Activated CD4-positive, alpha-beta T cell treated with anti-CD3 and anti-CD28 coated beads, Interleukin-2, amount 50 U/mL, for 4 hours (primary cell): ENCODE results near the gene PNRC1.
A peak's percentile ranks its signal among the peaks of the same experiment; 100 is the strongest.
"Not testable (repeated sequence)": the region's sequence is repeated elsewhere in the genome, so short reads cannot be mapped to it uniquely, and the experiment has no call there.

ENCODE experiments used
- DNase-seq, 2 experiments: peaks; one replicate each; pipeline ENCODE4 v3.0.0-alpha.2; 2020

The PNRC1 gene

DNA sequence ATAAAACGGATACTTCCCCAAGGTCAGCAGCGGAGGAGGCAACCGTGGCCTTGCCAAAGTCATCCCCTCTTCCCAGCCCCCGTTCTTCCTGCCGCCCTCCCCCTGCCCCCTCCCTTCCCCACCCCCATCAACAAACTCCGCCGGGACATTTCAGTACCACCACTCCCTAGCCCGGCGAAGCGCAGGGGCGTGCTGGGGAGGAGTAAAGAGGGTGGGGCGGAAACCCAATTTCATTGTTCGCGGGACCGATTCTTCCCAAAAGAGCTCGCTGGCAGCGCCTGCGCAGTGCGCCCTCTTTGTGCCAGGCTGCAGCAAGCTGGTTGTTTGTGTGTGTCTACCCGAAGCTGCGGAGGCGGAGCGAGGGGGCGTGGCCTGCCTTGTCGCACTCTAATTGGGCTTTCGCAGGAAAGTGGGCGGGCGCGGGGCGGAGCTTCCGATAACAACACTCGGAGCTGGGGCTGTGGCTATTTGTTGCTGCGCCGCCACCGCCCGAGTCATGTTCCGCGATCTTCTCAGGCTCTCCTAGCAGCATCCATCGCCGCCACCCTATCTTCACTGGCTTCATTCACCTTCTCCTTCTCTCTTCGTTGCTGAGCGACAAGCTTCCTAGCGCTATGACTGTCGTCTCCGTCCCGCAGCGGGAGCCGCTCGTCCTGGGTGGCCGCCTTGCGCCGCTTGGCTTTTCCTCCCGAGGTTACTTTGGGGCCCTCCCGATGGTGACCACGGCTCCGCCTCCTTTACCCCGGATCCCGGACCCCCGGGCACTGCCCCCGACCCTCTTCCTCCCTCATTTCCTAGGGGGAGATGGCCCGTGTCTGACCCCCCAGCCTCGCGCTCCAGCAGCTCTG, at the start of gene PNRC1:
Gene PNRC1 (plus strand): TSS at position 471 of the 848 bp plus-strand sequence. CDS start 144 bp downstream, at position 615.
- DNase-seq = peak; percentile 100

DNA sequence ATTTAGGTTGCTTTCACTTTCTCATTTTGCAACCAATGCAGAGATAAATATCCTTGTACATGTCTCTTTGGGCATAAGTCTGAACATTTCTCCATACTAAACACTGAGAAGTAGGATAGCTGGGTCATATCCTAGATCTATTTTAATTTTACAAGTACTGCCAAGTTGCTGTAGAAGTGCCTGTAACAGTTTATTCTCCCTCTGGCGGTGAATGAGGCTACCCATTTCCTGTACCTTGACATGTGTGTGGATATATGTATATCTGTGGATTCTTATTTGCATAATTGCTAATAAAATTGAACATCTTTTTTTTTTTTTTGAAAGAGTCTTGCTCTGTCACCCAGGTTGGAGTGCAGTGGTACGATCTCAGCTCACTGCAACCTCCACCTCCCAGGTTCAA, 48.0 kb upstream of the PNRC1 start:
- DNase-seq = no peak

DNA sequence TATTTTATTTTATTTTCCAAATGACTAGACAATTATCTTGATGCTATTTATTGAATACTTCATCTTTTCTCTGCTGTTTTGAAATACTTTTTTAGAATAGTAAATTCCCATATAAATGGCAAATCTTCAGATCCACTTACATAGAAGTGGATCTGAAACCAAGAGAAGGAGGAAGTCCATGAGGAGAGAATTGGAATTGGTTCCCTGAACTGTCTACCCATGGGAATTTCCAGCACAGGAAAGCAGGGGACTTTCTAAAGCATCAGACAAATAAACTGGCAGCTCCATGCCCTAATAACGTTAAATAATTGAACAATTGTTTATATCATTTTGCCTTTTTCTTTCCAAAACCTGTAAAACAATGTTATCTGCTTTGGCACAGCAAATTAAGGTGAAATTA, 47.1 kb upstream of the PNRC1 start:
- no peak for DNase-seq

DNA sequence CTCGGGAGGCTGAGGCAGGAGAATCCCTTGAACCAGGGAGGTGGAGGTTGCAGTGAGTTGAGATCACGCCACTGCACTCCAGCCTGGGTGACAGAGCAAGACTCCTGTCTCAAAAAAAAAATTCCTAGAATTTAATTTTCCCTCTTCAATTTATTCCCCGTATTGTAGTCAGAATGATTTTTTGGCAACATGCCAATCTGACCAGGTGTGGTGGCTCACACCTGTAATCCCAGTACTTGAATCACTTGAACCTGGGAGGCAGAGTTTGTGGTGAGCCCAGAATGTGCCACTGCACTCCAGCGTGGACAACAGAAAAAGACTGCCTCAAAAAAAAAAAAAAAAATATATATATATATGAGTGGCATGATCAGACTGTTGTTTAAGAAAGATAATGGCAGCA, 46.4 kb upstream of the PNRC1 start:
- not testable (repeated sequence) for DNase-seq

DNA sequence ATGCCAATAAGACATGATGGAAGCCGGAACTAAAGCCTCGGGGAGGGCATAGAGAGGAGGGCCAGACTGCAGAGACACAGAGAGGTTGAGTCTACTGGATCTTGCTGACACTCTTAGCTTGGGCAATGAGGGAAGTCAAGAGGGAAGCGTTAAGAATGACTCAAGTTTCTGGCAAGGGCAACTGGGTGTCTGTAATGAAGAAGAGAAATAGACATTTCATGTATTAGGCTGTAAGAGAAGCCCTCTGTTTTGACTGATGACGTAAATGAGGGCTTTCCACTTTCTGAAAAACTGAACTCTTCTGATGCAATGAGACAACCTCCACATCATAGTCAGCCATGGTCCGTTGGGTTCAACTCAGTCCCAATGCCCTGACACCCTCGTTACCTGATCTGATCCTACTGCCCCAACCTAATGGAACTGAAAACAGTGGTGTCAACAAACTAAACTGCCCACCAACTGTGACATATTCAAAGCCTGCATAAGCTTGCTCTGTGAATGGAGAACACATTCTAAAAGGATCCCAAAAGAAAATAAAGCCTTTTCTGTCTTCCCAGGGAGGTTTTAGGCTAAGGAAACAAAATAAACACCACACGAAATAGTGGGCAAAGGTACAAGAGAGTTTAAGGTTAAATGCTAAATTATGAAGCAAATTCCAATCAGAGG, 45.8 kb upstream of the PNRC1 start:
- no peak for DNase-seq

DNA sequence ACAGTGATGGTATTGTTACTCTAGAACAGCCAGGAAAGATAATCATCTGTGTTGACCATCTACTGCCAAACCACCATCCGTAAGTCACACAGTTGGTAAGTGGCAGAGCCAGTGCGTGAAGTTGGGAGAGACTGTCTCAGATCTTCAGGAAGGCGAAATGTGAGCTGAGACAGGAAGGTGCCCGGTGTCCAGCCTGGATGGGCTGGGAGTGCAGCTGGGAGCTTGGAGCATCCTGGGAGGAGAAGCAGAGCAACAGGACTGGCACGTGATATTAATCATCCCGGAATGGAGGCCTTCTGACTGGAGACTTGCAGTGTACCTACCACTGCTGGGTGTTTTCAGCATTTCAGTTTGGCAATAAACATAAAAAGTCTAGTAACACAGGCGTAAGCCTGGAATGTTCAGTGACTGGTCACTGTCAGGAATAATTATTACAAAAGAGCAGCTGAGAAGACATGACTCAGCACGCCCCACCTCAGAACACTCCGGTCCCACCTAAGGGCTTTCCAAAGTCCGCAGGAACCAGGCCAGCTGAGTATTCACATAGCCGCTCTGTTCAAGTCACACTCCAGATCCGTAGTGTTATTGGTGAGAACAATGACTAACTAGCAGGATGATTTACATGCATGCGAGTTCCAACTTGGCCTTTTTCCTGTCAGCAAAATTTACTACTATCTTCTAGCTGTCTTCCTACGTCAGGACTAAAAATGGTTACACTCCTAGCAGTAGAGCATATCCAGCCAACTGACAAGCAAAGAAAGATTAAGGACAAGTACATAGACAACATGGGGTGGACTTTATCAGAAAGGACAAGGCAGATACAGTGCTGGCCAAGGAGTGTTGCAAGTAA, 45.1 kb upstream of the PNRC1 start:
- DNase-seq = no peak

DNA sequence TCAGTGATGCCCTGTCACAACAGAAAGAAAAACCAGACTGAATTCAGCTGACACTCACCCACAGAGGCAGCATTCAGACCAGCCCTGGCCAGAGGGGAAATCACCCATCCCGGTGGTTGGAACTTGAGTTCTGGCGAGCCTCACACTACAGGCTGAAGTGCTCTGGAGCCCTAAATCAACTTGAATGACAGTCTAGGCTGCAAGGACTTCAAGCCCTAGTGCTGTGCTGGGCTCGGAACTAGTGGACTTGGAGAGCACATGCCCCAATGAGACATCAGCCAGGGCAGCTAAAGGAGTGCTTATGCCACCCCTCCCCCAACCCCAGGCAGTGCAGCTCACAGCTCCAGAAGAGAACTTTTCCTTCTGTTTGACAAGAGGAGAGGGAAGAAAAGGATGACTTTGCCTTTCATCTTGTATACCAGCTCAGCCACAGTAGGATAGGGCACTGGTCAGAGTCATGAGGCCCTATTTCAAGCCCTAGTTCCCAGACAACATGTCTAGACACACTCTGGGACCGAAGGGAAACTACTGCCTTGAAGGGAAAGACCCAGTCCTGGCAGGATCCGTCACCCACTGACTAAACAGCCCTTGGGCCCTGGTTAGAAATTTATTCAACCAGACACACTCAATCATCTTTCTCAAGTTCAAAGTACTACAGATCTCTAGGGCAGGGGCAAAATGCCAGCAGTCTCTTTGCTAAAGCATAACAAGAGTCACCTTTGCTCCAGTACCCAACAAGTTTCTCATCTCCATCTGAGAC, 43.2 kb upstream of the PNRC1 start:
- no peak for DNase-seq

DNA sequence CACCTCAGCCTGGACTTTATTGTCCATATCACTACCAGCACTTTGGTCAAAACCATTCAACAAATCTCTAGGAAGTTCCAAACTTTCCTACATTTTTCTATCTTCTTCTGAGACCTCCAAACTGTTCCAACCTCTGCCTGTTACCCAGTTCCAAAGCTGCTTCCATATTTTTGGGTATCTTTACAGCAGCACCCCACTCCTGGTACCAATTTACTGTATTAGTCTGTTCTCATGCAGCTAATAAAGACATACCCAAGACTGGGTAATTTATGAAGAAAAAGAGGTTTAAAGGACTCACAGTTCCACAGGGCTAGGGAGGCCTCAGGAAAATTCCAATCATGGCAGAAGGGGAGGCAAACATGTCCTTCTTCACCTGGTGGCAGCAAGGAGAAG, 42.7 kb upstream of the PNRC1 start:
- not testable (repeated sequence) for DNase-seq

DNA sequence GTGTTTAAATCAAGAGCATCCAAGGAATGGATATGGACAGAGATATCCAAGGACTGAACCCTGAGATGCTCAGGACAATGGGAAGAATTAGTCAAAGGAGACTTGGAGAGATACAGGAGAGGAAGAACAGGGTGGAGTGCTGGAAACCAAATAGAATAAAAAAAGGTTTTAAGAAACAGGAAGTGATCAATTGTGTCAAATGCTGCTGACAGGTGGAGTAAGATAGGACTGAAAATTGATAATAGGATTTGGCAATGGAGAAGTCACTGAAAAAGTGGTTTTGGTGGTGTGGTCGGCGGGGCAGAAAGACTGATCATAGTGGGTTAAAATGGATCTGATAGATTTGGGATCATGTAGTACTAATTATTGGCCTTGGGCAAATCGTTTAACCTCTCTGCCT, 37.9 kb upstream of the PNRC1 start:
- no peak for DNase-seq

DNA sequence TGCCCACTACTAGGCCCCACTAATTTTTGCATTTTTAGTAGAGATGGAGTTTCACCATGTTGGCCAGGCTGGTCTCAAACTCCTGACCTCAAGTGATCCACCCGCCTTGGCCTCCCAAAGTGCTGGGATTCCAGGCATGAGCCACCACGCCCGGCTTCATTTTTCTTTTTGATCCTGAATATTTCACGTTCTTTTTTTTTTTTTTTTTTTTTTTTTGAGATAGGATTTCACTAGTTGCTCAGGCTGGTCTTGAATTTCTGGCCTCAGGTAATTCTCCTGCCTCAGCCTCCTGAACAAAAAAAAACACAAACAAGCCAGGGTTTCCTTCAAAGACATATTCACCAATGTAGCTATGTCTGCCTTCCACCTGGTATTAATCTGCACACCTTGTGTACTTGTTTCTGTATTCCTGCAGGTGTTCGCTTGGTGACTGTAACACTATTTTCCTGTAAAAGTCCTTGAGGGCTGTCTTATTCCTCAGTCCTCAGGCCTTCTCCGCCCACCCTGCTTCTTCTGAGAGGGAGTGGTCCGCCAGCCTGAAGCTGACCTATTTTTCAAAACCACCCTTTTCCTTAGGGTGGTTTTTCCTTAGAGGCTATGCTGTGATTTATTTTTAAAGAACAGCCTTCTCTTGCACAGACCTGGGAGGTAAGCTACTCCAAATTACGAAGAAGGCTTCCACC, 36.1 kb upstream of the PNRC1 start:
- DNase-seq = no peak

DNA sequence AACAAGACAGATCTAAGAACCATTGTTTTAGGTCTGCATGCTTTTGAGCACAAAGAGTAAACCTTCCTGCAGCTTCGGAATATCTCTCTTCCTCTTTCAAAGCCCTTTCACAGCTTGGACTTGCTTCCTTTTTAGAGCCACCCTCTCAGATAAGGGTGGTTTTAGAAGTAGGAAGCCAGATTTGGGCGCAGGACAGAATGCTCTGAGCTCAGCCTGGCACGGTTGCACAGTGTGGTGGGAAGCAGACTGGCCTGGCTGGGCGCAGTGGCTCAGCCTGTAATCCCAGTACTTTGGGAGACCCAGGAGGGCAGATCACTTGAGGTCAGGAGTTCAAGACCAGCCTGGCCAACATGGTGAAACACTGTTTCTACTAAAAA, 35.6 kb upstream of the PNRC1 start:
- no peak for DNase-seq

DNA sequence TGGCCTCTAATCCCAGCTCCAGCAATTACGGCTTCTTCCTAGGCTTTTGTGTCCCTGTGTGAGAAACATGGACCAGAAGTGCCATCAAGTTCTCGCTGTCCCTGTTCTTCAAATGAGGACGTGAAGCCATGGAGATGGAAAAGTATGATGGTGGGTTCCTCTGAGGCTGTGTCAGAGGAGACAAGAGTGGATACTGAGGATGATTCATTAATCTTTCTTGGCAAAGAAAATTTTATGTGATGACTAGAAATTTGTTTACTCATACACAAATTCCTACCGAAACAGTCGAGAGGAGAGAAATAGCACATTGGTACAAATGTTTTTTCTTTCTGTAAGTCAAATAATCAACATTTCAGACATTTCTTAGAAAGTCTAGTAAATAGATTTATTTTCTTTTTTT, 35.0 kb upstream of the PNRC1 start:
- DNase-seq = no peak

DNA sequence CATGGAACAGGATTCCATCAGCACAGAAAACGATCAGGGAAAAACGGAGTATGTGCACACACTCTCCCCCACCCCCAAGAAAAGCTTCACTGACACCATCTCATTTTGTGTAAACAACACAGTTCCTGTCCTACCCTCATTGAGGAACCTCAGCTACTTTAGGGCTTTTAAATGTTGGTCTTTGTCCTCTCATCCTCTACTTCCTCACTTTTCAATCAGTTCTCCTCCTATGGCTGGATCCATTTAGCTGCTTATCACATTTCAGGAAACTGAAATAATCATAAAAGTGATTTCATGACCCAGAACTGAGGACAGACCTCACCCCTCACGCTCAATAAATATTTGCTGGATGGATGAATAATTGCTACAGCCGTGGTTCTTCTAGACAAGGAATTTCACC, 33.1 kb upstream of the PNRC1 start:
- no peak for DNase-seq

DNA sequence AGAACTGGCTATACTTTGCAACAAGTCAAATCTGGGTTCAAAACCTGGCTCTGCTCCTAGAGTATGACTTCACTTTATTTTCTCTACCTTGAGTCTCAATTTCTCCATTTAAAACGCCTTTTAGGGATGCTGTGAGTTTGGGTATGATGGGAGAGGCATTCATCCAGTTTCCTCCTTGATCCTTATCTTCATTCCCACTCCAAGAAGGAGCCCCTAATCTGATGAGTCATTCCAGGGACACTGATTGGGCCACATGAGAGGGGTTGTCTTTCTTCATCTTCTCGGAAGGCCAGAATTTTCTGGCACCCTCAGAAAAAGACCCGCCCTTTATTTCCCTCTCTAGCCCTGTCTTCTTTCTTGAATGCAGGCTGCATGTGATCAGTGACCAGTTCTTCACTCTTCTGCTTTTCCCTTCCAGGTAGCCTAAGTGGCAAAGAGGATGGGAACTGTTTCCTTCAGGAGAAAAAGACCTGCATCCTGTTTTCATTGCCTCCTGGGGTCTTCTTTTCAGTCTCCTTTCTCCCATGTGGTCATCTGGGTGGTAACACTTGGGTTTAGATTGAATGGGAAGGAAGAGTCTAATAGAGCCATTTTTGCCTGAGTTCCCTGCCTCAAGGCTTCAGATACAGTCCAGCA, 32.1 kb upstream of the PNRC1 start:
- no peak for DNase-seq

DNA sequence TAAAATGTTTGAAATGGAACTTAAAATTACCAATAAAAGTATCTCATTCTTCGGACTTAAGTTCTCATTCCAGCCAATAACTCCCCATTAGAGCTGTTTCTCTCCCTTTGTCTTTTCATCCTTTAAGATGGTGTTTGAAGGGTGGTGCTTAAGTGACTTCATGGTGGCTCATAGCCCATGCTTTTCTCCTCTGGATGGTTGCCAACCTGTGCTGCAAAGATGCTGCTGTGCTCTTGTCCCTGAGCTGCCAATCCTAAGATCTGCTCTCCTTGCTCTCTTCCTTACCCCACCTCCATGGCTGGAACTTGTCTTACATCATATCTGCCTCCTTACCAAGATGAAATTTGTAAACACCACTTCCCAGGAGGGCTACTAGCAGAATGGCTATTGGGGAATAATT, 31.6 kb upstream of the PNRC1 start:
- DNase-seq = no peak

DNA sequence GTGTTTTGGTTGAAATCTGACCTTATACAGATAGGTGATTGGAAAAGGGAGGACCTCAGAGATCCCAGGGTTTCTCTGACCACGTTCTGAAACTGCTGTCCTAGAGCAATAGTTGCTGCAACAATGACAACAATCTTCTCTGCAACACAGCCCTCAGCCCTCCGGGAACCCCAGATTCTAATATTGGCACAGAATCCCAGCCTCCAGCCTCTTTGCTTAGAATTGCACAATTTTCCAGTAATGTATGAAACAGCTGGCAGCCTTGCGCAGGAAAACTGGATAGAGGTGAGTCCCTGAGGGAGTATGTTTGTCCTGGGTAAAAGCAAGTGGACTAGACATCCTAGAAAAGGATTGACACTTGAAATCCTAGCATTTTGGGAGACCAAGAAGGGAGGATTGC, 30.4 kb upstream of the PNRC1 start:
- DNase-seq = no peak

DNA sequence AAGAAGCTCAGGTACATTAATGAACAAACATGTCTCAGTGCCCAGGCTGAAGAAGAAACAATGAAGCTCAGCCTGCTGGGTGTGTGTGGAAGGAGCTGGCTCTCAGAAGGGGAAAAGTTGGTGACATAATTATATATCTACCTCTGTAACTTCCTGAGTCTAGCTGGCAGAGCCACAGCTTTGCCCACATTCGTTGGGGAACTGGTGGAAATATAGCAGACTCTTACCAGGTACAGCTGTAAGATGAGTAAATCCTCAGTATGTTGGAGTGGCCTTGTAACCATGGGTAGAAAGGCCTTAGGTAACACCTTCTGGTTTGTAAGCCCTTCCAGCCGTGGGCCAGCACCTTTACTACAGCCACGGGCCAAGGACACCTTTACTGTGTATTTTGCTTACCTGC, 29.9 kb upstream of the PNRC1 start:
- DNase-seq = no peak

DNA sequence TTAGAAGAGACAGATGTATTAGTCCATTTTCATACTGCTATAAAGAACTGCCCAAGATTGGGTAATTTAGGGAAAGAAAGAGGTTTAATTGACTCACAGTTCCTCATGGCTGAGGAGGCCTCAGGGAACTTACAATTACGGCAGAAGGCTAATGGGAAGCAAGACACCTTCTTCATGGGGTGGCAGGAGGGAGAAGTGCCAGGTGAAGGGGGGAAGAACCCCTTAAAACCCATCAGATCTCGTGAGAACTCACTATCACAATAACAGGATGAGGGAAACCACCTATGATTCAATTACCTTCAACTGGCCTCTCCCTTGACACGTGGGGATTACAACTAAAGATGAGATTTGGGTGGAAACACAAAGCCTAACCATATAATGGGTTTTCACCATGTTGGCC, 28.9 kb upstream of the PNRC1 start:
- DNase-seq = no peak

DNA sequence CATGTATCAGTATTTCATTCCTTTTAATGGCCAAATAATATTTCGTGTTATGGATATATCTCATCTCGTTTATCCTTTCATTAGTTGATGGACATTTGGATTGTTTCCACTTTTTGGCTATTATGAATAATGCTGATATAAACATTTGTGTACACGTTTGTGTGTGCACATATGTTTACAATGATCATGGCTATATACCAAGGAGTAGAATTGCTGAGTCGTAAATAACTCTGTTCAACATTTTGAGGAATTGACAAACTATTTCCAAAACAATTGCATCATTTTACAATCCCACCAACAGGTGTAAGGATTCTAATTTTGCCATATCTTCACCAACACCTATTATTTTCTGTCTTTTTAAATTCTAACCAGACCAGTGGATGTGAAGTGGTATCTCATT, 26.3 kb upstream of the PNRC1 start:
- DNase-seq = no peak

DNA sequence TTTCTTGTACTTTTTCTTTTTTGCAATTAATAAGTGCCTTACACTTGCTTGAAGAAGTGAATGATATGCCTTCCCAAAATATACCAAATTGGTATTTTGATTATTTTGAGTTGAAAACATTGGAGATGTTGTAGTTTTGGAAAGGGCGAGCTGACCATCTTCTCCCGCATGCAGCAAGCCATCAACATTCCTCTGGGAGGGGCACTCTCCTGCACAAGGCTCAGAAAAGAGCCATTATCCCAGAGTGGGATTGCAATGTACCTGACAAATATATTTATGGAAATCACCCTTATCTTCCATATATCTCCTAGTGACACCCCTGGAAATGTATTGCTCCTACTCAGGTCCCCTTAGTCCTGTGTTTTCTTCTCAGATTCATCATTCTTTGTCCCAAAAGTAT, 22.8 kb upstream of the PNRC1 start:
- no peak for DNase-seq

DNA sequence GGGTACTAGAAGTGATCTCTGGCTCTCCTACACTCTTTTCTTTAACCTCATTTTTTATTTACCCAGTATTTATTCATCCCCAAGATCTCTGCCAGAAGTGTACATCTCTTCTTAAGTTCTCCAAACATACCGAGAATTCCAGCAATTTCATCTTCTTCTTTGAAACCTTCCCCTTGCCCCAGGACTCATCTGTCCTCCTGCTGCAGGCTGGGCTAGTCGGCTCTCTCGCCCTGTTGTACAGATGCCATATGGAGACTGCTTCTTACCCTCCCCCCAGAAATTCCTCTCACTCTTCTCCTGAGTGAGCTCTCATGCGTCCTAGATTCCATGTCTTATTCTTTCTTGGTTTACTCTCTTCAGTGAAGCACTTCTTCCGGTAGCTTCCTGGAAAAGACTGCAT, 21.9 kb upstream of the PNRC1 start:
- no peak for DNase-seq

DNA sequence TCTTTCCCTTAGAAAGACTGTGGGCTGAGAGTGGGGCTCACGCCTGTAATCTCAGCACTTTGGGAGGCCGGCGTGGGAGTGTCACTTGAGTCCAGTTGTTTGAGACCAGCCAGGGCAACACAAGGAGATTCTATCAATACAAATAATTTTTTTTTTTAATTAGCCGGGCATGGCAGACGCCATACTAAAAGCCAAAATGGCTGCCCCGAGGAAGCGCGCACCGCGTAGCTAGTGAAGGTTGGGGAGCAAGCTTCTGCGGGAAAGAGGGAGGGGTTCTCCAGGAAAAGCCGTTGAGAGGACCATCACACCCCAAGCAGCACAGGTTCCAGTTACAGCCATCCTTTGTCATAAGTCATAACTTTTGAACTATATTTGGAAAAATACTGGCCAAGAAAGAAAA, 21.3 kb upstream of the PNRC1 start:
- no peak for DNase-seq
